ENCODE data around the gene CTNNA3. TPM values are rescaled to one million over a fixed set of nuclear protein-coding genes. Genes with fewer than 3 reads are reported as not detected.

Gene CTNNA3
- total and polyA plus RNA-seq, 10 donors: 0.03 to 2.4 (median 0.76) TPM; not detected in 1

DNA sequence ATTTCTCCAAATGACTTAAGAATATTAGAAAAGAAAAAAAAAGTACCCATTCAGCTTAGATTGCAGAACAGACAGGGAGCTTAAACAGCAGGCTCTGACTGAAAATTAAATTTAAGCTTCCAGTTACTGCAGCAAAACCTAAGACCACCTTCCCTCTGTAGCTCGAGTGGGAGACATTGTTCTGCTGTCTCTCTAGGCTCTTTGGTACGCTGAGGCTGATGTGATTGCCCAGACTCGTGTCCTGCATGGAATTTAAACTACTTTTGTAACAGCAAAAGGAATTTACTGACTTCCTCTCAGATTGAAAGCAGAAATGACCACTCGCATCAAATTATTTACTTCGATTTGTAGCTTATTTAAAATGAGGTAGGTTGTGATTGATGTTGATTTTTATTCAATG is 645.6 kb downstream of the CTNNA3 start:
- intact Hi-C loops (cut with DNase I; ENCODE audit: low total_unique reads): no loop called here
- WGBS, 5 donors: 57 to 72% (median 69%) methylated on average over 5 of the region's 5 CpGs

DNA sequence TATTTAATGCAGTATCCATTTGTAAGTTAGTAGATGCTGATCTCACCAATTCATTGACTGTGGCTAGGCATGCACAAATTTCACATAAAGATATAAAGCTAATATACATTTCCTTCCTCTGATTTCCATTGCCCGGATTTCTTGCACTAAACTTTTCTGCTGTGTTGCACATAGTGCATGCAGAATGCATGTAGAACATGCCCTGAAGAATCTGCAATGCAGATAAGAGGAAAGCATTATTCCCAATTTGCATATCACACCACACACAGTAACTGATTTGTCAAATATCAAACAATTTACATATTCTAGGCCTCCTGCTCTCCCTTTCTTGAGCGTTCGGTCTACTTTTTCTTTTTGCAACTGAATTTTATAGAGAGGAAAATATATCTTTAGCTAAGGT is 646.0 kb downstream of the CTNNA3 start:
- Histone ChIP-seq H3K4me1 (no peaks in the 10 kb centered on the region), H3K27ac (no peak overlapping the region), H3K9me3 (no peaks in the 10 kb centered on the region), H3K36me3 (no peaks in the 10 kb centered on the region), H3K27me3 (replicated peaks in 1 of 7) (no peaks in the 10 kb centered on the region), H3K4me3 (no peak overlapping the region)
- no peak for TF ChIP-seq POLR2AphosphoS5 (IDR thresholded peaks at IDR 0.05)
- TF ChIP-seq, protein P1, sequence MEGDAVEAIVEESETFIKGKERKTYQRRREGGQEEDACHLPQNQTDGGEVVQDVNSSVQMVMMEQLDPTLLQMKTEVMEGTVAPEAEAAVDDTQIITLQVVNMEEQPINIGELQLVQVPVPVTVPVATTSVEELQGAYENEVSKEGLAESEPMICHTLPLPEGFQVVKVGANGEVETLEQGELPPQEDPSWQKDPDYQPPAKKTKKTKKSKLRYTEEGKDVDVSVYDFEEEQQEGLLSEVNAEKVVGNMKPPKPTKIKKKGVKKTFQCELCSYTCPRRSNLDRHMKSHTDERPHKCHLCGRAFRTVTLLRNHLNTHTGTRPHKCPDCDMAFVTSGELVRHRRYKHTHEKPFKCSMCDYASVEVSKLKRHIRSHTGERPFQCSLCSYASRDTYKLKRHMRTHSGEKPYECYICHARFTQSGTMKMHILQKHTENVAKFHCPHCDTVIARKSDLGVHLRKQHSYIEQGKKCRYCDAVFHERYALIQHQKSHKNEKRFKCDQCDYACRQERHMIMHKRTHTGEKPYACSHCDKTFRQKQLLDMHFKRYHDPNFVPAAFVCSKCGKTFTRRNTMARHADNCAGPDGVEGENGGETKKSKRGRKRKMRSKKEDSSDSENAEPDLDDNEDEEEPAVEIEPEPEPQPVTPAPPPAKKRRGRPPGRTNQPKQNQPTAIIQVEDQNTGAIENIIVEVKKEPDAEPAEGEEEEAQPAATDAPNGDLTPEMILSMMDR (IDR thresholded peaks at IDR 0.05 in 8 of 11, conservative IDR thresholded peaks at IDR 0.05 in 3 of 11): no peak
- no peak for TF ChIP-seq POLR2A (IDR thresholded peaks at IDR 0.05)
- WGBS, 5 donors: 79 to 89% (median 86%) methylated on average over 3 of the region's 3 CpGs
- intact Hi-C loops (cut with DNase I; ENCODE audit: low total_unique reads): no loop called here
- DNase-seq: no peak

More for the DNA sequence above, 645.6 kb downstream of the CTNNA3 start:
- no peaks in the 10 kb centered on the region for H3K9me3 ChIP-seq
- no peak for DNase-seq
- TF ChIP-seq POLR2A (IDR thresholded peaks at IDR 0.05) (no peak), POLR2AphosphoS5 (IDR thresholded peaks at IDR 0.05) (no peak)
- TF ChIP-seq, protein P1 (IDR thresholded peaks at IDR 0.05 in 8 of 11, conservative IDR thresholded peaks at IDR 0.05 in 3 of 11): no peak
- H3K27me3 ChIP-seq (replicated peaks in 1 of 7): no peaks in the 10 kb centered on the region
- H3K27ac ChIP-seq: no peak overlapping the region
- no peaks in the 10 kb centered on the region for H3K4me1 ChIP-seq
- no peak overlapping the region for H3K4me3 ChIP-seq
- no peaks in the 10 kb centered on the region for H3K36me3 ChIP-seq

DNA sequence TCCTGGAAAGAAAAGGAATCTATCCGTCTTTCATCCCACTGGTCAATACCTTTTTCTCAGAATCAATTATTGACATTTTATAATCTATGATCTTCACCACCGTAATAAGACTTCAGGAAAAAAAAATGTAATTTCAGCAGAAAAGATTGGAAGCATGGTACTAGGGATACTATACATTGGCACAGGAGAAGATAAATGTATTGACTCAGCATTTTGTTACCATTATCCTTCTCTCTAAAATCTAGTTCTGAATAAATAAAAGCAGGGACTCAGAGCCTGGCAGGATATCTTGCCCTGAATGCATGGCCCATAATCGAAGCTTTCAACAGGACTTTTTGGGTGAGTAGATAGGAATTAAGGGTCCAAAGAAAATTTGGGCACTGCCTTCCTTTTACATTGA is 649.5 kb downstream of the CTNNA3 start:
- WGBS, 5 donors: 74 to 90% (median 89%) methylated on average over 3 of the region's 3 CpGs
- no peaks in the 10 kb centered on the region for H3K27me3 ChIP-seq (replicated peaks in 1 of 7)
- H3K27ac ChIP-seq: no peak overlapping the region
- H3K9me3 ChIP-seq: no peaks in the 10 kb centered on the region
- H3K36me3 ChIP-seq: no peaks in the 10 kb centered on the region
- no peak for TF ChIP-seq POLR2AphosphoS5 (IDR thresholded peaks at IDR 0.05)
- TF ChIP-seq, protein P1 (IDR thresholded peaks at IDR 0.05 in 8 of 11, conservative IDR thresholded peaks at IDR 0.05 in 3 of 11): no peak
- no peak for TF ChIP-seq POLR2A (IDR thresholded peaks at IDR 0.05)
- intact Hi-C loops (cut with DNase I; ENCODE audit: low total_unique reads): no loop called here
- no peak overlapping the region for H3K4me3 ChIP-seq
- H3K4me1 ChIP-seq: no peaks in the 10 kb centered on the region
- no peak for DNase-seq

DNA sequence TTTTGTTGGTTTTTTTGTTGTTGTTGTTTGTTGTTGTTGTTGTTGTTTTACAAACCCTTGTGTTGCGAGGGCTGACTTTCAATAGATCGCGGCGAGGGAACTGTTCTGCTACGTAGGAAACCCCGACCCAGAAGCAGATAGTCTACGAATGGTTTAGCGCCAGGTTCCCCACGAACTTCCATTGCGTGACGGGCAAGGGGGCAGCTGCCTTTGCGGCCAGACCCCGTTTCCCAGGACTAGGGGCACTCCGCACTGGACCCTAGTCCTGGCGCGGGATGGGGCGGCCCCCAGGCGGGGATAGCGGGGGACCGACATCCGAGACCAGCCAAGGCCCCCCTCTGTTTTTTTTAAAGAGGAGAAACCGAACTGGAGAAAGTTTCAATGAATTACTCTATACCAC is 650.6 kb downstream of the CTNNA3 start:
- TF ChIP-seq POLR2AphosphoS5 (IDR thresholded peaks at IDR 0.05) (no peak), POLR2A (IDR thresholded peaks at IDR 0.05) (no peak)
- TF ChIP-seq, protein P1 (IDR thresholded peaks at IDR 0.05 in 8 of 11, conservative IDR thresholded peaks at IDR 0.05 in 3 of 11): no peak
- intact Hi-C loops (cut with DNase I; ENCODE audit: low total_unique reads): no loop called here

More for the DNA sequence above, 650.6 kb downstream of the CTNNA3 start:
- H3K4me3 ChIP-seq: no peak overlapping the region
- H3K27me3 ChIP-seq (replicated peaks in 1 of 7): no peaks in the 10 kb centered on the region
- no peak for DNase-seq
- H3K4me1 ChIP-seq: no peaks in the 10 kb centered on the region
- 90 to 95% (median 92%) methylated on average over 22 of the region's 22 CpGs for WGBS, 5 donors
- H3K27ac ChIP-seq: no peak overlapping the region
- H3K36me3 ChIP-seq: no peaks in the 10 kb centered on the region
- H3K9me3 ChIP-seq: no peaks in the 10 kb centered on the region

All from spleen (tissue), 11 donors.